HepG2 (cell line): Measurements from ENCODE around the gene CCL27. TPM values are rescaled to one million over a fixed set of nuclear protein-coding genes. Genes with fewer than 3 reads are reported as not detected.
A peak's percentile ranks its signal among the peaks of the same experiment; 100 is the strongest.

Source experiments
- BHLHE40 ChIP-seq: IDR thresholded peaks from 2 replicates; pipeline ENCODE4 v1.6.1; 2011; ENCODE audit warnings: low read length, improper control_type of control experiment
- ELF4 ChIP-seq: sonication (generic); formaldehyde crosslinking; IDR thresholded peaks from 2 replicates; pipeline ENCODE4 v1.5.0; 2020; ENCODE audit warnings: missing genetic modification reagents, mild to moderate bottlenecking, moderate library complexity, borderline replicate concordance
- MTA1 ChIP-seq: sonication (generic); formaldehyde crosslinking; IDR thresholded peaks from 2 replicates; pipeline ENCODE4 v1.4.0; 2020; ENCODE audit warnings: missing genetic modification reagents, mild to moderate bottlenecking, borderline replicate concordance
- NBN ChIP-seq: fragments of 450-650 bp; conservative IDR thresholded peaks from 2 replicates; pipeline ENCODE4 v1.6.1; 2017
- PHB2 ChIP-seq: fragments of 450-650 bp; IDR thresholded peaks from 2 replicates; pipeline ENCODE4 v1.6.1; 2018; ENCODE audit not compliant: partially characterized antibody
- SRF ChIP-seq: IDR thresholded peaks from 2 replicates; pipeline ENCODE4 v1.6.1; 2011; ENCODE audit warnings: mild to moderate bottlenecking, low read depth, low read length, moderate library complexity
- TBL1XR1 ChIP-seq: fragments of 150-350 bp; IDR thresholded peaks from 2 replicates; pipeline ENCODE4 v1.6.1; 2014; ENCODE audit warnings: borderline replicate concordance, low read length; ENCODE audit not compliant: partially characterized antibody
- XRCC5 ChIP-seq: fragments of 200-400 bp; formaldehyde crosslinking; optimal IDR thresholded peaks from 2 replicates; pipeline ENCODE3; 2017; ENCODE audit warnings: mild to moderate bottlenecking, low read length
- ZBTB1 ChIP-seq: sonication (generic); formaldehyde crosslinking; IDR thresholded peaks from 2 replicates; pipeline ENCODE4 v1.4.0; 2020; ENCODE audit warnings: missing genetic modification reagents, borderline replicate concordance
- ZBTB7A ChIP-seq: sonication (generic); formaldehyde crosslinking; IDR thresholded peaks from 2 replicates; pipeline ENCODE4 v1.8.0; 2022; ENCODE audit warnings: mild to moderate bottlenecking, missing genetic modification reagents
- ZNF264 ChIP-seq: sonication (generic); formaldehyde crosslinking; IDR thresholded peaks from 2 replicates; pipeline ENCODE4 v1.4.0; 2020; ENCODE audit warnings: missing genetic modification reagents
- ZNF33A ChIP-seq: sonication (generic); formaldehyde crosslinking; IDR thresholded peaks from 2 replicates; pipeline ENCODE4 v1.5.1; 2020; ENCODE audit warnings: missing genetic modification reagents, mild to moderate bottlenecking, moderate library complexity, borderline replicate concordance
- ZNF382 ChIP-seq: sonication (generic); formaldehyde crosslinking; IDR thresholded peaks from 2 replicates; pipeline ENCODE4 v1.5.0; 2020; ENCODE audit warnings: missing genetic modification reagents, mild to moderate bottlenecking, borderline replicate concordance
- ZNF557 ChIP-seq: sonication (generic); formaldehyde crosslinking; IDR thresholded peaks from 2 replicates; pipeline ENCODE4 v1.4.0; 2020; ENCODE audit warnings: missing genetic modification reagents
- ZNF580 ChIP-seq: IDR thresholded peaks from 2 replicates; pipeline ENCODE4 v1.6.1; 2016; ENCODE audit warnings: low read depth, borderline replicate concordance
- ZNF607 ChIP-seq: sonication (generic); formaldehyde crosslinking; IDR thresholded peaks from 2 replicates; pipeline ENCODE4 v1.5.1; 2020; ENCODE audit warnings: missing genetic modification reagents, mild to moderate bottlenecking, borderline replicate concordance
- ZNF704 ChIP-seq: sonication (generic); formaldehyde crosslinking; IDR thresholded peaks from 2 replicates; pipeline ENCODE4 v1.8.1; 2023; ENCODE audit warnings: mild to moderate bottlenecking, inconsistent platforms, moderate library complexity, missing genetic modification reagents, borderline replicate concordance
- ZNF768 ChIP-seq: sonication (generic); formaldehyde crosslinking; IDR thresholded peaks from 2 replicates; pipeline ENCODE4 v1.4.0; 2020; ENCODE audit warnings: missing genetic modification reagents
- ZNF770 ChIP-seq: sonication (generic); formaldehyde crosslinking; IDR thresholded peaks from 2 replicates; pipeline ENCODE4 v1.5.0; 2020; ENCODE audit warnings: mild to moderate bottlenecking, missing genetic modification reagents
- ZSCAN30 ChIP-seq: sonication (generic); formaldehyde crosslinking; IDR thresholded peaks from 2 replicates; pipeline ENCODE4 v1.5.0; 2020; ENCODE audit warnings: mild to moderate bottlenecking, missing genetic modification reagents
- polyA plus RNA-seq, 8 experiments: library from polyadenylated mRNA; depleted of rRNA in 3 of 8; stranded (reverse) in 7 of 8; unstranded in 1 of 8; fragments of >200 nt; fragmentation: Illumina TruSeq in 4 of 8; extraction: Trizol in 4 of 8; gene quantifications; 2 replicates each; pipeline versions ENCODE4 v1.2.1 to v1.2.3, GENCODE V29; 2011 to 2016; ENCODE audit warnings: low read depth in 4 of 8, missing spikeins in 1 of 8, mixed read lengths in 1 of 8; ENCODE audit not compliant: insufficient read depth in 1 of 8
- total RNA-seq, 5 experiments: library from RNA; depleted of rRNA; stranded (reverse); fragments of >200 nt; fragmentation: Illumina TruSeq; extraction: Trizol; gene quantifications; 2 replicates each; pipeline ENCODE4 v1.2.3, GENCODE V29; 2016; ENCODE audit warnings: low read depth in 1 of 5
- TF ChIP-seq, protein P1 (sequence below): sonication (generic); formaldehyde crosslinking; IDR thresholded peaks from 2 replicates; pipeline ENCODE4 v1.4.0; 2020; ENCODE audit warnings: missing genetic modification reagents
- TF ChIP-seq, protein P2 (sequence below): sonication (generic); formaldehyde crosslinking; IDR thresholded peaks from 2 replicates; pipeline ENCODE4 v1.4.0; 2020; ENCODE audit warnings: missing genetic modification reagents

CCL27 gene
- total and polyA plus RNA-seq, 2 of the 13 experiments (the other 11 are each of a cell fraction or from before 2014, with no cell fraction given): not detected

DNA sequence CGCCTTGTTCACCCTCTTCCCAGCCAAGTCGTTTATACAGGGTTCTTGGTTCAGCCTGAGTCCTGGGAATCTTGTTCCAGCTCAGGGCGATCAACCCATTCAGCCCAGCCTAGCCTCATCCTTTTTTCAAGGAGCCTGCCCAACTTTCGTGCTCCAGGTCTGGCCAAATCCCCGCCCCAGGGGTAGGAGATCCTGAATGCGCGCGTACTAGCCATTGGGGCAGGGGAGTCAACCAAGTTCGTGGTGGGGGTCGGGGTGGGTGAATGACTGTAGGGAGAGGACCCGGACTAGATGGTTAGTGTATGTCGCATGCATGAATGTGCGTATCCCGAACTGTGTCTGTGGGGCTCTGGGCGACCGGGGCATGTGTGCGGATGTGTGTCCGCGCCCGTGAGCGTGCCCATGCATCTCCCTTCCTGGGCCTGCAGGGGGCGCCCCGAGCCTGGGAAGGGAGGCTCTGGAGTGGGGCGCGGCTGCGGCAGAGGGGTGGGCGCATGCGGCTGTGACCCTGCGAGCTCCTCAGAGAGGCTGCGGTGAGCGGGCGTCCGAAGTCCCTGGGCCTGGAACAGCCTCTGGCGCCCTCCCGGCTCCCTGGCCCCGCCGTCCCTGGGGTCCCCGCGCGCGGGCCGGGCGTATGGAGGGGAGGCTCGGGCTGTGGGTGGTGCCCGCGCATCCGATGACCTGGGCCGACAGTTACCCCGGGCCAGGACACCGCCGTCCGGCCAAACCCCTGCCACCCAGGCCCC is 38.7 kb upstream of the CCL27 start (continued):
- TF ChIP-seq ELF4 (CRISPR knock-in tag): no peak
- TF ChIP-seq ZNF382: no peak
- peak; percentile 75 for TF ChIP-seq XRCC5
- peak; percentile 13; the same call in 1 of the 2 replicates for TF ChIP-seq ZNF770 (CRISPR knock-in tag)
- no peak for TF ChIP-seq ZNF33A (CRISPR knock-in tag)
- TF ChIP-seq ZBTB1 (CRISPR knock-in tag): no peak
- no peak for TF ChIP-seq ZNF264 (CRISPR knock-in tag)
- TF ChIP-seq BHLHE40: 0 out of 2 replicates have a peak, but pooled peaks have one; percentile 52
- no peak for TF ChIP-seq SRF
- no peak for TF ChIP-seq NBN
- no peak for TF ChIP-seq ZNF704 (CRISPR knock-in tag)
- 0 out of 2 replicates have a peak, but pooled peaks have one; percentile 49 for TF ChIP-seq ZNF580 (CRISPR knock-in tag)
- 0 out of 2 replicates have a peak, but pooled peaks have one; percentile 67 for TF ChIP-seq ZBTB7A
- TF ChIP-seq PHB2: no peak
- TF ChIP-seq ZNF768 (CRISPR knock-in tag): peak; percentile 23; the same call in 1 of the 2 replicates
- TF ChIP-seq ZNF557 (CRISPR knock-in tag): no peak
- TF ChIP-seq, protein P1, sequence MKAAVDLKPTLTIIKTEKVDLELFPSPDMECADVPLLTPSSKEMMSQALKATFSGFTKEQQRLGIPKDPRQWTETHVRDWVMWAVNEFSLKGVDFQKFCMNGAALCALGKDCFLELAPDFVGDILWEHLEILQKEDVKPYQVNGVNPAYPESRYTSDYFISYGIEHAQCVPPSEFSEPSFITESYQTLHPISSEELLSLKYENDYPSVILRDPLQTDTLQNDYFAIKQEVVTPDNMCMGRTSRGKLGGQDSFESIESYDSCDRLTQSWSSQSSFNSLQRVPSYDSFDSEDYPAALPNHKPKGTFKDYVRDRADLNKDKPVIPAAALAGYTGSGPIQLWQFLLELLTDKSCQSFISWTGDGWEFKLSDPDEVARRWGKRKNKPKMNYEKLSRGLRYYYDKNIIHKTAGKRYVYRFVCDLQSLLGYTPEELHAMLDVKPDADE (CRISPR knock-in tag): no peak
- TF ChIP-seq ZNF607 (CRISPR knock-in tag): no peak
- no peak for TF ChIP-seq ZSCAN30 (CRISPR knock-in tag)
- no peak for TF ChIP-seq TBL1XR1
- peak; percentile 80; the same call in 1 of the 2 replicates for TF ChIP-seq MTA1 (CRISPR knock-in tag)
- TF ChIP-seq, protein P2, sequence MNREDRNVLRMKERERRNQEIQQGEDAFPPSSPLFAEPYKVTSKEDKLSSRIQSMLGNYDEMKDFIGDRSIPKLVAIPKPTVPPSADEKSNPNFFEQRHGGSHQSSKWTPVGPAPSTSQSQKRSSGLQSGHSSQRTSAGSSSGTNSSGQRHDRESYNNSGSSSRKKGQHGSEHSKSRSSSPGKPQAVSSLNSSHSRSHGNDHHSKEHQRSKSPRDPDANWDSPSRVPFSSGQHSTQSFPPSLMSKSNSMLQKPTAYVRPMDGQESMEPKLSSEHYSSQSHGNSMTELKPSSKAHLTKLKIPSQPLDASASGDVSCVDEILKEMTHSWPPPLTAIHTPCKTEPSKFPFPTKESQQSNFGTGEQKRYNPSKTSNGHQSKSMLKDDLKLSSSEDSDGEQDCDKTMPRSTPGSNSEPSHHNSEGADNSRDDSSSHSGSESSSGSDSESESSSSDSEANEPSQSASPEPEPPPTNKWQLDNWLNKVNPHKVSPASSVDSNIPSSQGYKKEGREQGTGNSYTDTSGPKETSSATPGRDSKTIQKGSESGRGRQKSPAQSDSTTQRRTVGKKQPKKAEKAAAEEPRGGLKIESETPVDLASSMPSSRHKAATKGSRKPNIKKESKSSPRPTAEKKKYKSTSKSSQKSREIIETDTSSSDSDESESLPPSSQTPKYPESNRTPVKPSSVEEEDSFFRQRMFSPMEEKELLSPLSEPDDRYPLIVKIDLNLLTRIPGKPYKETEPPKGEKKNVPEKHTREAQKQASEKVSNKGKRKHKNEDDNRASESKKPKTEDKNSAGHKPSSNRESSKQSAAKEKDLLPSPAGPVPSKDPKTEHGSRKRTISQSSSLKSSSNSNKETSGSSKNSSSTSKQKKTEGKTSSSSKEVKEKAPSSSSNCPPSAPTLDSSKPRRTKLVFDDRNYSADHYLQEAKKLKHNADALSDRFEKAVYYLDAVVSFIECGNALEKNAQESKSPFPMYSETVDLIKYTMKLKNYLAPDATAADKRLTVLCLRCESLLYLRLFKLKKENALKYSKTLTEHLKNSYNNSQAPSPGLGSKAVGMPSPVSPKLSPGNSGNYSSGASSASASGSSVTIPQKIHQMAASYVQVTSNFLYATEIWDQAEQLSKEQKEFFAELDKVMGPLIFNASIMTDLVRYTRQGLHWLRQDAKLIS (CRISPR knock-in tag): no peak
